OCI-LY1 (cell line): ENCODE measurements around the gene GTF2H4.
"Not testable (repeated sequence)": the region's sequence is repeated elsewhere in the genome, so short reads cannot be mapped to it uniquely, and the experiment has no call there.

Source experiments
- H2AFZ ChIP-seq: fragments of 200-600 bp; sonication (generic), shearing (Covaris generic); 2 replicates; pipeline ENCODE4 v1.6.0; 2014; ENCODE audit warnings: antibody characterized with exemption, mild to moderate bottlenecking, low read length
- H3F3A ChIP-seq: fragments of 200-600 bp; sonication (generic), shearing (Covaris generic); 2 replicates; pipeline ENCODE4 v1.6.0; 2014; ENCODE audit warnings: mild to moderate bottlenecking, antibody characterized with exemption, low read length, moderate library complexity; ENCODE audit not compliant: insufficient read depth
- H3K27ac ChIP-seq: fragments of 200-600 bp; sonication (generic); 2 replicates; pipeline ENCODE4 v1.5.1; 2014; ENCODE audit warnings: low read length, mixed run types, mild to moderate bottlenecking, low read depth; ENCODE audit not compliant: poor library complexity, severe bottlenecking
- H3K27me3 ChIP-seq: fragments of 200-600 bp; sonication (generic); 2 replicates; pipeline ENCODE4 v1.6.0; 2014; ENCODE audit warnings: antibody characterized with exemption, mild to moderate bottlenecking, low read length, moderate library complexity; ENCODE audit not compliant: insufficient read depth
- H3K36me3 ChIP-seq: fragments of 200-600 bp; sonication (generic); 2 replicates; pipeline ENCODE4 v1.6.1; 2014; ENCODE audit warnings: mild to moderate bottlenecking, antibody characterized with exemption, low read length, moderate library complexity, mixed read lengths; ENCODE audit not compliant: insufficient read depth
- H3K4me1 ChIP-seq: fragments of 200-600 bp; sonication (generic); 2 replicates; pipeline ENCODE4 v1.5.1; 2014; ENCODE audit warnings: mild to moderate bottlenecking, low read length, moderate library complexity; ENCODE audit not compliant: insufficient read depth, severe bottlenecking
- H3K4me2 ChIP-seq: fragments of 200-600 bp; sonication (generic), shearing (Covaris generic); 2 replicates; pipeline ENCODE4 v1.6.1; 2014; ENCODE audit warnings: low read length
- H3K4me3 ChIP-seq: fragments of 200-600 bp; sonication (generic); 2 replicates; pipeline ENCODE4 v1.5.1; 2014; ENCODE audit warnings: low read length, low read depth, mild to moderate bottlenecking, mixed read lengths; ENCODE audit not compliant: poor library complexity, severe bottlenecking
- H3K79me2 ChIP-seq: fragments of 200-600 bp; shearing (Covaris generic); 2 replicates; pipeline ENCODE4 v1.6.1; 2016; ENCODE audit warnings: mixed run types, low read length, mixed read lengths; ENCODE audit not compliant: insufficient read depth
- H3K9ac ChIP-seq: fragments of 200-600 bp; sonication (generic), shearing (Covaris generic); 2 replicates; pipeline ENCODE4 v1.6.1; 2014; ENCODE audit warnings: mild to moderate bottlenecking, low read length, mixed read lengths
- H3K9me2 ChIP-seq: fragments of 200-600 bp; sonication (generic), shearing (Covaris generic); 2 replicates; pipeline ENCODE4 v1.6.1; 2014; ENCODE audit warnings: low read depth, mild to moderate bottlenecking, low read length, mixed read lengths
- H3K9me3 ChIP-seq: fragments of 200-600 bp; shearing (Covaris generic); 2 replicates; pipeline ENCODE4 v1.6.1; 2014; ENCODE audit warnings: low read length, mixed read lengths
- H4K20me1 ChIP-seq: fragments of 200-600 bp; sonication (generic), shearing (Covaris generic); 2 replicates; pipeline ENCODE4 v1.6.0; 2016; ENCODE audit warnings: mild to moderate bottlenecking, low read length; ENCODE audit not compliant: insufficient read depth
- EZH2 ChIP-seq: fragments of 200-600 bp; sonication (generic), shearing (Covaris generic); IDR thresholded peaks from 2 replicates; pipeline ENCODE4 v1.8.0; 2017; ENCODE audit warnings: borderline replicate concordance, mixed run types, mild to moderate bottlenecking, antibody characterized with exemption, low read length, moderate library complexity, mixed read lengths
- TF ChIP-seq, protein P1 (sequence below): fragments of 200-600 bp; sonication (generic), shearing (Covaris generic); IDR thresholded peaks from 2 replicates; pipeline ENCODE4 v1.5.1; 2017; ENCODE audit warnings: mild to moderate bottlenecking, antibody characterized with exemption, low read length, moderate library complexity, mixed read lengths

GTF2H4 gene

GRCh38 chr6:30926644-30927043 is 18.6 kb downstream of the GTF2H4 start:
- H3K4me2 ChIP-seq, result no peak overlapping the region
- TF ChIP-seq, protein P1, sequence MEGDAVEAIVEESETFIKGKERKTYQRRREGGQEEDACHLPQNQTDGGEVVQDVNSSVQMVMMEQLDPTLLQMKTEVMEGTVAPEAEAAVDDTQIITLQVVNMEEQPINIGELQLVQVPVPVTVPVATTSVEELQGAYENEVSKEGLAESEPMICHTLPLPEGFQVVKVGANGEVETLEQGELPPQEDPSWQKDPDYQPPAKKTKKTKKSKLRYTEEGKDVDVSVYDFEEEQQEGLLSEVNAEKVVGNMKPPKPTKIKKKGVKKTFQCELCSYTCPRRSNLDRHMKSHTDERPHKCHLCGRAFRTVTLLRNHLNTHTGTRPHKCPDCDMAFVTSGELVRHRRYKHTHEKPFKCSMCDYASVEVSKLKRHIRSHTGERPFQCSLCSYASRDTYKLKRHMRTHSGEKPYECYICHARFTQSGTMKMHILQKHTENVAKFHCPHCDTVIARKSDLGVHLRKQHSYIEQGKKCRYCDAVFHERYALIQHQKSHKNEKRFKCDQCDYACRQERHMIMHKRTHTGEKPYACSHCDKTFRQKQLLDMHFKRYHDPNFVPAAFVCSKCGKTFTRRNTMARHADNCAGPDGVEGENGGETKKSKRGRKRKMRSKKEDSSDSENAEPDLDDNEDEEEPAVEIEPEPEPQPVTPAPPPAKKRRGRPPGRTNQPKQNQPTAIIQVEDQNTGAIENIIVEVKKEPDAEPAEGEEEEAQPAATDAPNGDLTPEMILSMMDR, result no peak
- no peak for TF ChIP-seq EZH2
- H3K27ac ChIP-seq, result no peak overlapping the region
- no peaks in the 10 kb centered on the region for H3K4me1 ChIP-seq
- no peaks in the 10 kb centered on the region for H3K27me3 ChIP-seq
- no peak overlapping the region for H3K9ac ChIP-seq
- no peaks in the 10 kb centered on the region for H4K20me1 ChIP-seq
- H3K79me2 ChIP-seq, result no peaks in the 10 kb centered on the region
- H3K9me3 ChIP-seq, result no peaks in the 10 kb centered on the region
- no peak overlapping the region for H3K4me3 ChIP-seq
- no peaks in the 10 kb centered on the region for H3K9me2 ChIP-seq
- peaks cover 72% of the 10 kb centered on the region for H3K36me3 ChIP-seq
- no peak overlapping the region for H2AFZ ChIP-seq
- no peaks in the 10 kb centered on the region for H3F3A ChIP-seq

DNA sequence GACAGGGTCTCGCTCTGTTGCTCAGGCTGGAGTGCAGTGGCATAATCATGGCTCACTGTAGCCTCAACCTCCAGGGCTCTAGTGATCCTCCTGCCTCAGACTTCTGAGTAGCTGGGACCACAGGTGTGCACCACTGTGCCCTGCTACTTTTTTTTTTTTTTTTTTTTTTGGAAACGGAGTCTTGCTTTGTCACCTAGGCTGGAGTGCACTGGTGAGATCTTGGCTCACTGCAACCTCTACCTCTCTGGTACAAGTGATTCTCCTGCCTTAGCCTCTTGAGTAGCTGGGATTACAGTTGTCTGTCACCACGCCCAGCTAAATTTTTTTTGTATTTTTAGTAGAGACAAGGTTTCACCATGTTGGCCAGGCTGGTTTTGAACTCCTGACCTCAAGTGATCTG is 19.1 kb downstream of the GTF2H4 start:
- not testable (repeated sequence) for H3K9me3 ChIP-seq, H3K79me2 ChIP-seq, H3K4me1 ChIP-seq, H2AFZ ChIP-seq, H3K27ac ChIP-seq, H3K27me3 ChIP-seq, H3K4me2 ChIP-seq, H3K4me3 ChIP-seq, H3K9me2 ChIP-seq, H3F3A ChIP-seq, H4K20me1 ChIP-seq, H3K9ac ChIP-seq
- H3K36me3 ChIP-seq, result peaks cover 68% of the 10 kb centered on the region

GRCh38 chr6:30928677-30929076 is 20.7 kb downstream of the GTF2H4 start:
- TF ChIP-seq, protein P1, result no peak
- TF ChIP-seq EZH2, result no peak
- H3K9ac ChIP-seq, result no peak overlapping the region
- no peaks in the 10 kb centered on the region for H3K27me3 ChIP-seq
- no peaks in the 10 kb centered on the region for H3K9me3 ChIP-seq
- H3K4me2 ChIP-seq, result no peak overlapping the region
- H3K79me2 ChIP-seq, result no peaks in the 10 kb centered on the region
- no peaks in the 10 kb centered on the region for H3F3A ChIP-seq
- no peak overlapping the region for H3K27ac ChIP-seq
- no peak overlapping the region for H3K4me3 ChIP-seq
- no peaks in the 10 kb centered on the region for H3K9me2 ChIP-seq
- H4K20me1 ChIP-seq, result no peaks in the 10 kb centered on the region
- peaks cover 52% of the 10 kb centered on the region for H3K36me3 ChIP-seq
- H2AFZ ChIP-seq, result no peak overlapping the region
- no peaks in the 10 kb centered on the region for H3K4me1 ChIP-seq

DNA sequence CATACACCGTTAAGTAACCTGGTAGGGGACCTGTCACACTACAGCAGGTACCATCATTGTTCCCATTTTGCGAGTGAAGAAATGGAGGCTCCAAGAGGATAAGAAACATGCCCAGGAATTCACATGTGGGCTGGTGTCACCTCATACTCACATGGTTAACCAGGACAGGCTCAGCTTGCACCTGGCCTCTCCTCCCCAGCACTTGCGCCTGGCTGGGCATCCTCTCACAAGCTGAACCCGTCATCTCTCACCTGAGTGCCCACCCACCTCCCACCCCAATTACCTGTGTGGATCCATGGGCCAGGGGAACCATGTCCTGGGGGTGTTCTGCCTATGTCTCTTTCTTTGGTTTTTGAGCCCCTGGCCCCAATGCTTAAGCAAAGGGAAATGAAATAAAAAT is 22.5 kb downstream of the GTF2H4 start:
- no peaks in the 10 kb centered on the region for H3K4me1 ChIP-seq
- no peak overlapping the region for H3K4me3 ChIP-seq
- H3K79me2 ChIP-seq, result no peaks in the 10 kb centered on the region
- TF ChIP-seq EZH2, result no peak
- TF ChIP-seq, protein P1, result no peak
- H3K9me2 ChIP-seq, result no peaks in the 10 kb centered on the region
- H3K9me3 ChIP-seq, result no peaks in the 10 kb centered on the region
- no peak overlapping the region for H2AFZ ChIP-seq
- no peaks in the 10 kb centered on the region for H3K27me3 ChIP-seq
- no peaks in the 10 kb centered on the region for H3F3A ChIP-seq
- no peak overlapping the region for H3K4me2 ChIP-seq
- H3K9ac ChIP-seq, result no peak overlapping the region
- H3K36me3 ChIP-seq, result peaks cover 35% of the 10 kb centered on the region
- no peaks in the 10 kb centered on the region for H4K20me1 ChIP-seq
- H3K27ac ChIP-seq, result no peak overlapping the region
